HepG2 (cell line): ENCODE data around the gene JPH2. TPM values are rescaled to one million over a fixed set of nuclear protein-coding genes. Genes with fewer than 3 reads are reported as not detected.

Source experiments
- ATF6 ChIP-seq: sonication (generic); formaldehyde crosslinking; conservative IDR thresholded peaks from 2 replicates; pipeline ENCODE4 v1.4.0; 2020; ENCODE audit warnings: missing genetic modification reagents
- CEBPB ChIP-seq: IDR thresholded peaks from 2 replicates; pipeline ENCODE4 v1.6.1; 2011; ENCODE audit warnings: low read depth, low read length, improper control_type of control experiment, borderline replicate concordance
- DDIT3 ChIP-seq: sonication (generic); formaldehyde crosslinking; IDR thresholded peaks from 2 replicates; pipeline ENCODE4 v1.4.0; 2020; ENCODE audit warnings: mild to moderate bottlenecking, missing genetic modification reagents
- EP300 ChIP-seq, 3 experiments: sonication (generic) in 1 of 3; formaldehyde crosslinking in 1 of 3; IDR thresholded peaks; 2 replicates each; pipeline versions ENCODE4 v1.5.1 to v1.6.1; 2011 to 2020; ENCODE audit warnings: low read depth in 2 of 3, low read length in 2 of 3, borderline replicate concordance in 1 of 3, improper control_type of control experiment in 1 of 3, mild to moderate bottlenecking in 1 of 3, missing genetic modification reagents in 1 of 3, moderate library complexity in 1 of 3
- FOXA1 ChIP-seq, 2 experiments: fragments of 450-650 bp in 1 of 2; sonication (generic) in 1 of 2; formaldehyde crosslinking in 1 of 2; IDR thresholded peaks; 2 replicates each; pipeline versions ENCODE4 v1.4.0 to v1.6.1; 2016 to 2020; ENCODE audit warnings: missing genetic modification reagents in 1 of 2
- FOXK1 ChIP-seq: sonication (generic); formaldehyde crosslinking; IDR thresholded peaks from 2 replicates; pipeline ENCODE4 v1.4.0; 2020; ENCODE audit warnings: low read depth, missing genetic modification reagents, borderline replicate concordance
- HES4 ChIP-seq: sonication (generic); formaldehyde crosslinking; IDR thresholded peaks from 2 replicates; pipeline ENCODE4 v1.9.0; 2021; ENCODE audit warnings: mild to moderate bottlenecking, missing genetic modification reagents, borderline replicate concordance
- IKZF1 ChIP-seq: fragments of 450-650 bp; IDR thresholded peaks from 2 replicates; pipeline ENCODE4 v1.7.1; 2016
- ISX ChIP-seq: sonication (generic); formaldehyde crosslinking; conservative IDR thresholded peaks from 2 replicates; pipeline ENCODE4 v1.5.0; 2020; ENCODE audit warnings: missing genetic modification reagents
- JUNB ChIP-seq: sonication (generic); formaldehyde crosslinking; IDR thresholded peaks from 2 replicates; pipeline ENCODE4 v1.8.0; 2022; ENCODE audit warnings: missing genetic modification reagents, mild to moderate bottlenecking, borderline replicate concordance
- MAX ChIP-seq: IDR thresholded peaks from 2 replicates; pipeline ENCODE4 v1.6.1; 2012; ENCODE audit warnings: inconsistent platforms
- NR2F6 ChIP-seq, 2 experiments: IDR thresholded peaks; 2 replicates each; pipeline ENCODE4 v1.6.1; 2016; ENCODE audit warnings: antibody characterized with exemption in 1 of 2, mild to moderate bottlenecking in 1 of 2
- POLR2A ChIP-seq, 2 experiments: IDR thresholded peaks; 2 replicates each; pipeline ENCODE4 v1.6.1; 2011; ENCODE audit warnings: low read depth in 2 of 2, low read length in 2 of 2, mild to moderate bottlenecking in 1 of 2, moderate library complexity in 1 of 2; ENCODE audit not compliant: insufficient read depth in 1 of 2
- SAP130 ChIP-seq: IDR thresholded peaks from 2 replicates; pipeline ENCODE4 v1.6.1; 2016; ENCODE audit warnings: low read depth
- SSRP1 ChIP-seq: IDR thresholded peaks from 2 replicates; pipeline ENCODE4 v1.6.1; 2016; ENCODE audit warnings: control low read depth
- THAP11 ChIP-seq: IDR thresholded peaks from 2 replicates; pipeline ENCODE4 v1.6.1; 2016; ENCODE audit warnings: missing biosample characterization, missing genetic modification reagents
- XRCC5 ChIP-seq: fragments of 200-400 bp; formaldehyde crosslinking; optimal IDR thresholded peaks from 2 replicates; pipeline ENCODE3; 2017; ENCODE audit warnings: mild to moderate bottlenecking, low read length
- ZFP41 ChIP-seq: sonication (generic); formaldehyde crosslinking; IDR thresholded peaks from 2 replicates; pipeline ENCODE4 v1.4.0; 2020; ENCODE audit warnings: mild to moderate bottlenecking, missing genetic modification reagents, borderline replicate concordance
- ZNF232 ChIP-seq: sonication (generic); formaldehyde crosslinking; IDR thresholded peaks from 2 replicates; pipeline ENCODE4 v1.4.0; 2020; ENCODE audit warnings: missing genetic modification reagents, borderline replicate concordance
- ZNF3 ChIP-seq: IDR thresholded peaks from 2 replicates; pipeline ENCODE4 v1.7.0; 2017; ENCODE audit warnings: inconsistent platforms
- ZNF383 ChIP-seq: sonication (generic); formaldehyde crosslinking; IDR thresholded peaks from 2 replicates; pipeline ENCODE4 v1.4.0; 2020; ENCODE audit warnings: missing genetic modification reagents, mild to moderate bottlenecking, borderline replicate concordance
- ZNF782 ChIP-seq: sonication (generic); formaldehyde crosslinking; IDR thresholded peaks from 2 replicates; pipeline ENCODE4 v1.4.0; 2020; ENCODE audit warnings: missing genetic modification reagents, mild to moderate bottlenecking, borderline replicate concordance
- polyA plus RNA-seq, 8 experiments: library from polyadenylated mRNA; depleted of rRNA in 3 of 8; stranded (reverse) in 7 of 8; unstranded in 1 of 8; fragments of >200 nt; fragmentation: Illumina TruSeq in 4 of 8; extraction: Trizol in 4 of 8; gene quantifications; 2 replicates each; pipeline versions ENCODE4 v1.2.1 to v1.2.3, GENCODE V29; 2011 to 2016; ENCODE audit warnings: low read depth in 4 of 8, missing spikeins in 1 of 8, mixed read lengths in 1 of 8; ENCODE audit not compliant: insufficient read depth in 1 of 8
- total RNA-seq, 5 experiments: library from RNA; depleted of rRNA; stranded (reverse); fragments of >200 nt; fragmentation: Illumina TruSeq; extraction: Trizol; gene quantifications; 2 replicates each; pipeline ENCODE4 v1.2.3, GENCODE V29; 2016; ENCODE audit warnings: low read depth in 1 of 5
- TF ChIP-seq, protein P1 (sequence below): IDR thresholded peaks from 2 replicates; pipeline ENCODE4 v1.6.1; 2016; ENCODE audit warnings: missing biosample characterization, missing genetic modification reagents, low read depth
- TF ChIP-seq, protein P2 (sequence below): sonication (generic); formaldehyde crosslinking; conservative IDR thresholded peaks from 2 replicates; pipeline ENCODE4 v1.4.0; 2020; ENCODE audit warnings: missing genetic modification reagents
- TF ChIP-seq, protein P3 (sequence below): sonication (generic); formaldehyde crosslinking; IDR thresholded peaks from 2 replicates; pipeline ENCODE4 v1.5.0; 2020; ENCODE audit warnings: missing genetic modification reagents

JPH2 gene
- total and polyA plus RNA-seq, 2 of the 13 experiments (the other 11 are each of a cell fraction or from before 2014, with no cell fraction given) = 0.42 TPM; not detected in 1

DNA sequence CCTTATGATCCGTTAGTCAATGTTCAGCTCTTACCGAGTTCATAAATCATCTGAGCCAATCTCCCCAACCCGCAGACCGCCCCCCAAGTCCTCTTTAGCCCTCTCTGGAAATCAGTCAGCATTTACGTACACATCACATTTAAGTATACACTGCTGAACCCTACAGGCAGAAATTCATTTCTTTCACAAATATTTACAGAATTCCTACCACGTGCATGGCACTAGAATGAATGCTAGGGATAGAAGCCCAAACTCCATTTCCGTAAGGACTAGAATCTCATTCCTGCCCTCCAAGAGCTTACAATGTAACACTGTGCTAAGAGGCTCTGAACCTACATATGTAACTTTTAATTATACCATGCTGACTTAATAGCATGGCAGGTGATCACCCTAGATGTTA is 21.8 kb upstream of the JPH2 start (continued):
- no peak for TF ChIP-seq EP300 (IDR thresholded peaks at IDR 0.05; ENCODE audit: low read depth in 2 of 2, low read length in 2 of 2)
- no peak for TF ChIP-seq EP300 (CRISPR knock-in tag; IDR thresholded peaks at IDR 0.05; ENCODE audit: borderline replicate concordance)
- no peak for TF ChIP-seq NR2F6 (IDR thresholded peaks at IDR 0.05)
- 0 out of 2 replicates have a peak, but pooled peaks have one; percentile 36 for TF ChIP-seq NR2F6 (CRISPR knock-in tag; IDR thresholded peaks at IDR 0.05)
- TF ChIP-seq, protein P1, sequence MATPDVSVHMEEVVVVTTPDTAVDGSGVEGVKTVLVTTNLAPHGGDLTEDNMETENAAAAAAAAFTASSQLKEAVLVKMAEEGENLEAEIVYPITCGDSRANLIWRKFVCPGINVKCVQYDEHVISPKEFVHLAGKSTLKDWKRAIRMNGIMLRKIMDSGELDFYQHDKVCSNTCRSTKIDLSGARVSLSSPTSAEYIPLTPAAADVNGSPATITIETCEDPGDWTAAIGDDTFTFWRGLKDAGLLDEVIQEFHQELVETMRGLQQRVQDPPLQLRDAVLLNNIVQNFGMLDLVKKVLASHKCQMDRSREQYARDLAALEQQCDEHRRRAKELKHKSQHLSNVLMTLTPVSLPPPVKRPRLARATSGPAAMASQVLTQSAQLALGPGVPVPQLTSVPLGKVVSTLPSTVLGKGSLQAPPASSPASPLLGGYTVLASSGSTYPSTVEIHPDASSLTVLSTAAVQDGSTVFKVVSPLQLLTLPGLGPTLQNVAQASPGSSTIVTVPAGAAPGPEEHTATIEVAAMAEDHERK (CRISPR knock-in tag) = no peak
- no peak for TF ChIP-seq JUNB
- no peak for TF ChIP-seq FOXK1 (CRISPR knock-in tag)
- no peak for TF ChIP-seq DDIT3 (CRISPR knock-in tag)
- TF ChIP-seq FOXA1 (IDR thresholded peaks at IDR 0.05) = no peak
- 0 out of 2 replicates have a peak, but pooled peaks have one; percentile 38 for TF ChIP-seq FOXA1 (CRISPR knock-in tag; IDR thresholded peaks at IDR 0.05)
- peak; percentile 40; the same call in 1 of the 2 replicates for TF ChIP-seq THAP11 (CRISPR knock-in tag)
- peak; percentile 99 for TF ChIP-seq SAP130 (CRISPR knock-in tag)
- TF ChIP-seq XRCC5 = no peak
- no peak; the same call in 1 of the 2 replicates for TF ChIP-seq SSRP1 (CRISPR knock-in tag)
- TF ChIP-seq, protein P2, sequence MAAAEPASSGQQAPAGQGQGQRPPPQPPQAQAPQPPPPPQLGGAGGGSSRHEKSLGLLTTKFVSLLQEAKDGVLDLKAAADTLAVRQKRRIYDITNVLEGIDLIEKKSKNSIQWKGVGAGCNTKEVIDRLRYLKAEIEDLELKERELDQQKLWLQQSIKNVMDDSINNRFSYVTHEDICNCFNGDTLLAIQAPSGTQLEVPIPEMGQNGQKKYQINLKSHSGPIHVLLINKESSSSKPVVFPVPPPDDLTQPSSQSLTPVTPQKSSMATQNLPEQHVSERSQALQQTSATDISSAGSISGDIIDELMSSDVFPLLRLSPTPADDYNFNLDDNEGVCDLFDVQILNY (CRISPR knock-in tag) = no peak
- no peak for TF ChIP-seq IKZF1
- no peak for TF ChIP-seq ZNF232 (CRISPR knock-in tag)
- TF ChIP-seq POLR2A (IDR thresholded peaks at IDR 0.05; ENCODE audit: insufficient read depth in 1 of 2, low read depth in 2 of 2, low read length in 2 of 2) = peak in 1 of 2 experiments; percentile 72; a peak in 2 of 4 replicates
- no peak for TF ChIP-seq ISX
- no peak for TF ChIP-seq ATF6
- TF ChIP-seq ZNF782 (CRISPR knock-in tag) = no peak
- peak; percentile 53; the same call in 1 of the 2 replicates for TF ChIP-seq ZNF3 (CRISPR knock-in tag)
- TF ChIP-seq CEBPB = no peak
- no peak for TF ChIP-seq HES4 (CRISPR knock-in tag)
- peak; percentile 72 for TF ChIP-seq MAX
- TF ChIP-seq, protein P3, sequence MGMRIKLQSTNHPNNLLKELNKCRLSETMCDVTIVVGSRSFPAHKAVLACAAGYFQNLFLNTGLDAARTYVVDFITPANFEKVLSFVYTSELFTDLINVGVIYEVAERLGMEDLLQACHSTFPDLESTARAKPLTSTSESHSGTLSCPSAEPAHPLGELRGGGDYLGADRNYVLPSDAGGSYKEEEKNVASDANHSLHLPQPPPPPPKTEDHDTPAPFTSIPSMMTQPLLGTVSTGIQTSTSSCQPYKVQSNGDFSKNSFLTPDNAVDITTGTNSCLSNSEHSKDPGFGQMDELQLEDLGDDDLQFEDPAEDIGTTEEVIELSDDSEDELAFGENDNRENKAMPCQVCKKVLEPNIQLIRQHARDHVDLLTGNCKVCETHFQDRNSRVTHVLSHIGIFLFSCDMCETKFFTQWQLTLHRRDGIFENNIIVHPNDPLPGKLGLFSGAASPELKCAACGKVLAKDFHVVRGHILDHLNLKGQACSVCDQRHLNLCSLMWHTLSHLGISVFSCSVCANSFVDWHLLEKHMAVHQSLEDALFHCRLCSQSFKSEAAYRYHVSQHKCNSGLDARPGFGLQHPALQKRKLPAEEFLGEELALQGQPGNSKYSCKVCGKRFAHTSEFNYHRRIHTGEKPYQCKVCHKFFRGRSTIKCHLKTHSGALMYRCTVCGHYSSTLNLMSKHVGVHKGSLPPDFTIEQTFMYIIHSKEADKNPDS (CRISPR knock-in tag) = no peak
- no peak for TF ChIP-seq ZFP41 (CRISPR knock-in tag)
- TF ChIP-seq ZNF383 = no peak
